HepG2 (cell line): ENCODE measurements around the gene ZFP28. TPM values are rescaled to one million over a fixed set of nuclear protein-coding genes. Genes with fewer than 3 reads are reported as not detected.

Source experiments
- AFF4 ChIP-seq: sonication (generic); formaldehyde crosslinking; IDR thresholded peaks from 2 replicates; pipeline ENCODE4 v1.4.0; 2020; ENCODE audit warnings: missing genetic modification reagents
- ARID2 ChIP-seq: sonication (generic); formaldehyde crosslinking; IDR thresholded peaks from 2 replicates; pipeline ENCODE4 v1.8.1; 2022; ENCODE audit warnings: mild to moderate bottlenecking, missing genetic modification reagents, borderline replicate concordance
- FIP1L1 ChIP-seq: fragments of 200-400 bp; formaldehyde crosslinking; IDR thresholded peaks from 2 replicates; pipeline ENCODE4 v1.6.1; 2018; ENCODE audit warnings: low read depth, mild to moderate bottlenecking, low read length, moderate library complexity, borderline replicate concordance; ENCODE audit not compliant: insufficient read depth
- NFATC3 ChIP-seq: sonication (generic); formaldehyde crosslinking; IDR thresholded peaks from 2 replicates; pipeline ENCODE4 v1.5.1; 2020; ENCODE audit warnings: mild to moderate bottlenecking, missing genetic modification reagents
- PRPF4 ChIP-seq: fragments of 200-400 bp; formaldehyde crosslinking; IDR thresholded peaks from 2 replicates; pipeline ENCODE4 v1.6.1; 2016; ENCODE audit warnings: low read length, low read depth; ENCODE audit not compliant: poor library complexity, severe bottlenecking
- SMC3 ChIP-seq: IDR thresholded peaks from 2 replicates; pipeline ENCODE4 v1.6.1; 2011; ENCODE audit warnings: low read length, improper control_type of control experiment
- TCF12 ChIP-seq, 2 experiments: fragments of 450-650 bp in 1 of 2; sonication (generic) in 1 of 2; formaldehyde crosslinking in 1 of 2; IDR thresholded peaks; 2 replicates each; pipeline versions ENCODE4 v1.6.1 to v1.8.0; 2017 to 2022; ENCODE audit warnings: antibody characterized with exemption in 1 of 2, mild to moderate bottlenecking in 1 of 2, missing genetic modification reagents in 1 of 2, moderate library complexity in 1 of 2
- ZBTB42 ChIP-seq: sonication (generic); formaldehyde crosslinking; IDR thresholded peaks from 2 replicates; pipeline ENCODE4 v1.5.0; 2020; ENCODE audit warnings: mild to moderate bottlenecking, missing genetic modification reagents
- ZNF484 ChIP-seq: sonication (generic); formaldehyde crosslinking; IDR thresholded peaks from 2 replicates; pipeline ENCODE4 v1.5.1; 2020; ENCODE audit warnings: mild to moderate bottlenecking, low read depth, missing genetic modification reagents, borderline replicate concordance
- ZNF547 ChIP-seq: sonication (generic); formaldehyde crosslinking; IDR thresholded peaks from 2 replicates; pipeline ENCODE4 v1.5.1; 2020; ENCODE audit warnings: mild to moderate bottlenecking, missing genetic modification reagents
- polyA plus RNA-seq, 8 experiments: library from polyadenylated mRNA; depleted of rRNA in 3 of 8; stranded (reverse) in 7 of 8; unstranded in 1 of 8; fragments of >200 nt; fragmentation: Illumina TruSeq in 4 of 8; extraction: Trizol in 4 of 8; gene quantifications; 2 replicates each; pipeline versions ENCODE4 v1.2.1 to v1.2.3, GENCODE V29; 2011 to 2016; ENCODE audit warnings: low read depth in 4 of 8, missing spikeins in 1 of 8, mixed read lengths in 1 of 8; ENCODE audit not compliant: insufficient read depth in 1 of 8
- total RNA-seq, 5 experiments: library from RNA; depleted of rRNA; stranded (reverse); fragments of >200 nt; fragmentation: Illumina TruSeq; extraction: Trizol; gene quantifications; 2 replicates each; pipeline ENCODE4 v1.2.3, GENCODE V29; 2016; ENCODE audit warnings: low read depth in 1 of 5
- TF ChIP-seq, protein P1 (sequence below): sonication (generic); formaldehyde crosslinking; IDR thresholded peaks from 2 replicates; pipeline ENCODE4 v1.5.0; 2020; ENCODE audit warnings: missing genetic modification reagents, mild to moderate bottlenecking, borderline replicate concordance

The ZFP28 gene
- total and polyA plus RNA-seq, 2 of the 13 experiments (the other 11 are each of a cell fraction or from before 2014, with no cell fraction given), result not detected

DNA sequence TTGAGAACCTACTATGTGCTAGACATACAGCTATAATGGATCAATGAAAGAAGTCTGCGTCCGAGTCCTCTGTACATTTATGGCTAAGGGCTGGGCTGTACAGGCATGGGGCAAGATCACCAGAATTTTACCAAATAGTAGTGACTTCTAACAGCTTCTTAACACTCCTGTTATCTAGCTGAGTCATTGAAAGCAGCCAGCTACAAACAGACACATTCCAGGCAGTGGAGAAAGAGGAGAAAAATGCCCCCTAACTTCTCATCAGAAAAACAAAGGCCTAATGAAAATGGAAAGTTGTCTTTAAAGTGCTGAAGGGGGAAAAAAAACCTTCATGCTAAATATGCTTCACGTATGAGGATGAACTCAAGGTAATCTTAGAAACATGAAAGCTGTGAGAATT, 47.3 kb upstream of the ZFP28 start (continued):
- no peak for TF ChIP-seq AFF4 (CRISPR knock-in tag)
- no peak for TF ChIP-seq ZBTB42 (CRISPR knock-in tag)
- no peak for TF ChIP-seq TCF12 (IDR thresholded peaks at IDR 0.05)
- TF ChIP-seq TCF12 (CRISPR knock-in tag; IDR thresholded peaks at IDR 0.05), result no peak
- no peak for TF ChIP-seq ZNF484 (CRISPR knock-in tag)
- no peak for TF ChIP-seq ARID2
- TF ChIP-seq, protein P1, sequence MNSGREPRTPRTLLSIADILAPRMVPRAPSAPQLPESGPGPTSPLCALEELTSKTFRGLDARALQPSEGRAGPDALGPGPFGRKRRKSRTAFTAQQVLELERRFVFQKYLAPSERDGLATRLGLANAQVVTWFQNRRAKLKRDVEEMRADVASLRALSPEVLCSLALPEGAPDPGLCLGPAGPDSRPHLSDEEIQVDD (CRISPR knock-in tag), result no peak
- no peak for TF ChIP-seq NFATC3 (CRISPR knock-in tag)
- TF ChIP-seq ZNF547 (CRISPR knock-in tag), result no peak
- TF ChIP-seq FIP1L1, result no peak
- no peak for TF ChIP-seq PRPF4
- TF ChIP-seq SMC3, result no peak
